ENCODE data around the gene USP7. TPM values are rescaled to one million over a fixed set of nuclear protein-coding genes. Genes with fewer than 3 reads are reported as not detected.
A peak's percentile ranks its signal among the peaks of the same experiment; 100 is the strongest.
"Not testable (repeated sequence)": the region's sequence is repeated elsewhere in the genome, so short reads cannot be mapped to it uniquely, and the experiment has no call there.

The USP7 gene
- polyA plus RNA-seq, 3 donors = 2.4 to 31.7 (median 4.1) TPM

DNA sequence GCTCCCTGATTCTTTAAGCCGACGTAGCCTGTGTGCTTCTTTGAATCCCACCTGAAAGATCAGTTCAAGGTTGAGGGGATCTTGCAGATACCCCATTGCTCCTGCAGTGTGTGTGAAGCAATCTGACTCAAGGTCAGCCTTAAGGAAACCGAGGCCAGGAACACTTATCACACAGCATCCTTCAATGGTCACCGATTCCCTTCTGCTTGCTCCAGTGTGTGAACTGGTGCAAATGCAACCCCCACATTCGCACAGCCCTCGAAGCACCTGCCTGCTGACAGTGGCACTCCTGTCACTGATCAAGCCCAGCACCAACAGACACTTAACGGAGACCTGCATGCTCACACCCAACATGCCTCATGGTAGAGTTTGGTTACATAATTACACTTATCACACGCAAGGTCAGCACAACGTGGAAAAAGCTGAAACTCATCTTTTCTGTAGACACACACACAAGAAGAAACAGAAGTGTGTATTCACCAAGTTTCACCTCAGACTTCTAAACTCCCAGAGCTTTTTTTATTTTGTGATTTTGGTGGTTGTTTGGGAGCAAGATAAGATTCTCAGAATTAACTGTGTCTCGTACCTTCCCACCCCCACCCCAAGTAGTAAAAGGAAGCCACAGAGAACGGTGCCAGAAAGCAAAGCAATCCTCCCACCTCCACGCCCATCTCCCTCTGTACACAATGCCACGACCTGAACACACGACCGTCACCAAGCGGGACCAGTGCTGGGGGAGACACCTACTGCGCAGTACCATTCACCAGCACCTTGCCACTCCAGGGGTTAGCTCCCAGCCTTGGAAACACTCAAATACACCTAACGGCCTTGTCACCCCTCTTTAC, 44.4 kb downstream of the USP7 start:
- H3K79me2 ChIP-seq (ENCODE audit: insufficient read depth, low read length) = peaks cover 38% of the 10 kb centered on the region
- Mint-ChIP-seq H3K4me1 (peaks cover 2% of the 10 kb centered on the region), H3K4me3 (no peak overlapping the region), H3K36me3 (peaks cover 89 to 96% of the 10 kb centered on the region in 2 donors), H3K27ac (peak overlapping the region in 3 of 7 donors; percentile 5 to 41 (median 21)), H3K27me3 (ENCODE audit: low read depth in 3 of 3) (peaks cover 0 to 3% (median 0%) of the 10 kb centered on the region in 3 donors), H3K9me3 (no peaks in the 10 kb centered on the region)
- peaks cover 88 to 100% of the 10 kb centered on the region in 2 donors for H3K36me3 ChIP-seq (replicated peaks in 1 of 2; ENCODE audit: control insufficient read depth in 1 of 2, insufficient read depth in 2 of 2, low read length in 2 of 2)
- no peaks in the 10 kb centered on the region for H3K9me3 ChIP-seq (replicated peaks in 1 of 2; ENCODE audit: control insufficient read depth in 1 of 2, insufficient read depth in 1 of 2, low read length in 2 of 2)
- no peak overlapping the region for H3K27ac ChIP-seq (ENCODE audit: low read depth in 1 of 2, low read length in 2 of 2)
- H4K20me1 ChIP-seq (ENCODE audit: insufficient read depth, low read length) = peaks cover 97% of the 10 kb centered on the region
- no peaks in the 10 kb centered on the region for H3K27me3 ChIP-seq (ENCODE audit: control insufficient read depth in 2 of 2, insufficient read depth in 2 of 2, low read length in 2 of 2)
- no peak overlapping the region for H2AFZ ChIP-seq (ENCODE audit: insufficient read depth, low read depth, low read length, poor library complexity, severe bottlenecking)
- no peaks in the 10 kb centered on the region for H3K4me1 ChIP-seq (ENCODE audit: control insufficient read depth in 1 of 2, insufficient read depth in 2 of 2, low read length in 2 of 2)
- intact Hi-C loops (cut with micrococcal nuclease) = loop anchor here in 1 of 2 donors (10.0 kb wide), 1 partner anchor 85 kb away; no protein-coding TSS in a partner anchor
- DNase-seq = no peak
- no peak overlapping the region for H3K4me3 ChIP-seq (replicated peaks in 1 of 3; ENCODE audit: low read depth in 2 of 3, low read length in 3 of 3)
- H3K4me2 ChIP-seq (replicated peaks; ENCODE audit: extremely low read depth, low read length, poor library complexity, severe bottlenecking) = no peak overlapping the region
- 76% methylated on average over 14 of the region's 18 CpGs for WGBS (ENCODE audit: insufficient coverage)
- TF ChIP-seq, protein P1, sequence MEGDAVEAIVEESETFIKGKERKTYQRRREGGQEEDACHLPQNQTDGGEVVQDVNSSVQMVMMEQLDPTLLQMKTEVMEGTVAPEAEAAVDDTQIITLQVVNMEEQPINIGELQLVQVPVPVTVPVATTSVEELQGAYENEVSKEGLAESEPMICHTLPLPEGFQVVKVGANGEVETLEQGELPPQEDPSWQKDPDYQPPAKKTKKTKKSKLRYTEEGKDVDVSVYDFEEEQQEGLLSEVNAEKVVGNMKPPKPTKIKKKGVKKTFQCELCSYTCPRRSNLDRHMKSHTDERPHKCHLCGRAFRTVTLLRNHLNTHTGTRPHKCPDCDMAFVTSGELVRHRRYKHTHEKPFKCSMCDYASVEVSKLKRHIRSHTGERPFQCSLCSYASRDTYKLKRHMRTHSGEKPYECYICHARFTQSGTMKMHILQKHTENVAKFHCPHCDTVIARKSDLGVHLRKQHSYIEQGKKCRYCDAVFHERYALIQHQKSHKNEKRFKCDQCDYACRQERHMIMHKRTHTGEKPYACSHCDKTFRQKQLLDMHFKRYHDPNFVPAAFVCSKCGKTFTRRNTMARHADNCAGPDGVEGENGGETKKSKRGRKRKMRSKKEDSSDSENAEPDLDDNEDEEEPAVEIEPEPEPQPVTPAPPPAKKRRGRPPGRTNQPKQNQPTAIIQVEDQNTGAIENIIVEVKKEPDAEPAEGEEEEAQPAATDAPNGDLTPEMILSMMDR (IDR thresholded peaks at IDR 0.05) = no peak
- H3K9ac ChIP-seq (ENCODE audit: insufficient read depth, low read length, poor library complexity, severe bottlenecking) = no peak overlapping the region

DNA sequence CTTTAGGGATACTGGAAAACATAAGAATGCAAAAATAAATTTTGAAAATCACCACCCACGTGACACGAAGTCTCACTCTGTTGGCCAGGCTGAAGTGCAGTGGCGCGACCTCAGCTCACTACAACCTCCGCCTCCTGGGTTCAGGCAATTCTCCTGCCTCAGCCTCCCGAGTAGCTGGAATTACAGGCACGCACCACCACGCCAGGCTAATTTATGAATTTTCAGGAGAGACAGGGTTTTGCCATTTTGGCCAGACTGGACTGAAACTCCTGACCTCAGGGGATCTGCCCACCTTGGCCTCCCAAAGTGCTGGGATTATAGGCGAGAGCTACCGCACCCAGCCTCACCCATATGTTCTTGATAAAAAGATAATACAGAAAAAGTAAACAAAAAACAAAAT, 46.4 kb downstream of the USP7 start:
- H3K9me3 Mint-ChIP-seq; H3K27me3 Mint-ChIP-seq (ENCODE audit: low read depth in 3 of 3); H3K27me3 ChIP-seq (ENCODE audit: control insufficient read depth in 2 of 2, insufficient read depth in 2 of 2, low read length in 2 of 2); H3K4me1 ChIP-seq (ENCODE audit: control insufficient read depth in 1 of 2, insufficient read depth in 2 of 2, low read length in 2 of 2); H3K4me2 ChIP-seq (replicated peaks; ENCODE audit: extremely low read depth, low read length, poor library complexity, severe bottlenecking); H3K27ac ChIP-seq (ENCODE audit: low read depth in 1 of 2, low read length in 2 of 2); H3K4me3 Mint-ChIP-seq; H2AFZ ChIP-seq (ENCODE audit: insufficient read depth, low read depth, low read length, poor library complexity, severe bottlenecking); H3K9ac ChIP-seq (ENCODE audit: insufficient read depth, low read length, poor library complexity, severe bottlenecking); H3K9me3 ChIP-seq (replicated peaks in 1 of 2; ENCODE audit: control insufficient read depth in 1 of 2, insufficient read depth in 1 of 2, low read length in 2 of 2); H3K4me1 Mint-ChIP-seq; DNase-seq; H3K4me3 ChIP-seq (replicated peaks in 1 of 3; ENCODE audit: low read depth in 2 of 3, low read length in 3 of 3): not testable (repeated sequence)
- Mint-ChIP-seq H3K36me3 (peaks cover 93 to 100% of the 10 kb centered on the region in 2 donors), H3K27ac (peak overlapping the region in 3 of 7 donors; percentile 28 to 58 (median 42))
- peaks cover 87 to 99% of the 10 kb centered on the region in 2 donors for H3K36me3 ChIP-seq (replicated peaks in 1 of 2; ENCODE audit: control insufficient read depth in 1 of 2, insufficient read depth in 2 of 2, low read length in 2 of 2)
- WGBS (ENCODE audit: insufficient coverage) = 96% methylated on average over 8 of the region's 10 CpGs
- H4K20me1 ChIP-seq (ENCODE audit: insufficient read depth, low read length) = peaks cover 97% of the 10 kb centered on the region
- intact Hi-C loops (cut with micrococcal nuclease) = loop anchor here in 1 of 2 donors (10.0 kb wide), 1 partner anchor 87 kb away; no protein-coding TSS in a partner anchor
- H3K79me2 ChIP-seq (ENCODE audit: insufficient read depth, low read length) = peaks cover 31% of the 10 kb centered on the region
